PC-3 (cell line): ENCODE measurements around the gene RAPGEF4. TPM values are rescaled to one million over a fixed set of nuclear protein-coding genes. Genes with fewer than 3 reads are reported as not detected.

Experiments used
- ATAC-seq: fragments of 200-7000 bp; cut with Tn5 transposase; 2 replicates; pipeline ENCODE4 v1.9.1; 2020; ENCODE audit warnings: mild to moderate bottlenecking, moderate library complexity
- BruUV-seq: library from RNA; stranded (reverse); fragments of 400-500 nt; replicated peaks from 2 replicates; lab custom pipeline; 2021; lab: Mats Ljungman, UMichigan
- CTCF ChIA-PET: fragments of 300-600 bp; sonication (Branson Sonifier 250); formaldehyde crosslinking; loops from one replicate; lab custom pipeline; 2022; ENCODE audit warnings: antibody characterized with exemption; lab: Charles Lee
- POLR2A ChIA-PET: fragments of 300-600 bp; sonication (Branson Sonifier 250); formaldehyde crosslinking; loops from one replicate; lab custom pipeline; 2022; ENCODE audit warnings: antibody characterized with exemption; ENCODE audit not compliant: unreplicated experiment; lab: Charles Lee
- DNase-seq: peaks from one replicate; pipeline ENCODE4 v3.0.0-alpha.2; 2015
- H2AFZ ChIP-seq: fragments of 300-600 bp; sonication (generic); 2 replicates; pipeline ENCODE4 v1.6.0; 2016; ENCODE audit warnings: antibody characterized with exemption, low read length
- H3F3A ChIP-seq: fragments of 300-600 bp; sonication (generic); one replicate; pipeline ENCODE4 v1.6.0; 2017; ENCODE audit warnings: antibody characterized with exemption, low read length, control low read depth, mild to moderate bottlenecking; ENCODE audit not compliant: unreplicated experiment
- H3K27ac ChIP-seq: fragments of 300-600 bp; sonication (generic); 2 replicates; pipeline ENCODE4 v1.5.1; 2016; ENCODE audit warnings: mild to moderate bottlenecking, low read length
- H3K27me3 ChIP-seq: fragments of 300-600 bp; sonication (generic); 2 replicates; pipeline ENCODE4 v1.6.1; 2016; ENCODE audit warnings: low read length, mixed read lengths
- H3K36me3 ChIP-seq: fragments of 300-600 bp; sonication (generic); 2 replicates; pipeline ENCODE4 v1.6.1; 2016; ENCODE audit warnings: low read depth, mixed run types, low read length, mixed read lengths
- H3K4me1 ChIP-seq: fragments of 300-600 bp; sonication (generic); 2 replicates; pipeline ENCODE4 v1.5.1; 2016; ENCODE audit warnings: low read length; ENCODE audit not compliant: insufficient read depth
- H3K4me2 ChIP-seq: fragments of 300-600 bp; sonication (generic); 2 replicates; pipeline ENCODE4 v1.6.0; 2016; ENCODE audit warnings: low read length
- H3K4me3 ChIP-seq: fragments of 300-600 bp; sonication (generic); 2 replicates; pipeline ENCODE4 v1.5.1; 2016; ENCODE audit warnings: mild to moderate bottlenecking, low read length, mixed read lengths
- H3K79me2 ChIP-seq: fragments of 300-600 bp; sonication (generic); 2 replicates; pipeline ENCODE4 v1.6.1; 2017; ENCODE audit warnings: low read length, mixed read lengths
- H3K9ac ChIP-seq: fragments of 300-600 bp; sonication (generic); 2 replicates; pipeline ENCODE4 v1.6.0; 2016; ENCODE audit warnings: mild to moderate bottlenecking, low read length
- H3K9me2 ChIP-seq: fragments of 300-600 bp; sonication (generic); replicated peaks from 2 replicates; pipeline ENCODE4 v1.6.1; 2016; ENCODE audit warnings: mixed run types, low read length, mixed read lengths
- H3K9me3 ChIP-seq: fragments of 300-600 bp; sonication (generic); 2 replicates; pipeline ENCODE4 v1.6.1; 2016; ENCODE audit warnings: low read length, mixed read lengths
- H4K20me1 ChIP-seq: fragments of 300-600 bp; sonication (generic); 2 replicates; pipeline ENCODE4 v1.6.1; 2016; ENCODE audit warnings: low read length, mixed read lengths
- EZH2 ChIP-seq: fragments of 300-600 bp; sonication (generic); IDR thresholded peaks from one replicate; pipeline ENCODE4 v1.6.1; 2017; ENCODE audit warnings: antibody characterized with exemption, mild to moderate bottlenecking, low read length; ENCODE audit not compliant: unreplicated experiment
- EZH2phosphoT487 ChIP-seq: fragments of 300-600 bp; sonication (generic); IDR thresholded peaks from 2 replicates; pipeline ENCODE4 v1.6.1; 2018; ENCODE audit warnings: mild to moderate bottlenecking, antibody characterized with exemption, low read length, borderline replicate concordance
- intact Hi-C: fragments of 100-400 bp; cut with micrococcal nuclease; formaldehyde crosslinking; loops from 2 replicates; pipeline ENCODE4 v1.9.0; 2023
- total RNA-seq: library from RNA; depleted of rRNA; stranded (reverse); fragments of >200 nt; gene quantifications from 2 replicates; pipeline ENCODE4 v1.2.3, GENCODE V29; 2014
- TF ChIP-seq, protein P1 (sequence below): fragments of 300-600 bp; sonication (generic); conservative IDR thresholded peaks from 2 replicates; pipeline ENCODE4 v1.5.1; 2017; ENCODE audit warnings: antibody characterized with exemption, low read depth, mild to moderate bottlenecking, low read length

The RAPGEF4 gene
- total RNA-seq, 1 experiment from 2014 or later, result 0.87 TPM

DNA sequence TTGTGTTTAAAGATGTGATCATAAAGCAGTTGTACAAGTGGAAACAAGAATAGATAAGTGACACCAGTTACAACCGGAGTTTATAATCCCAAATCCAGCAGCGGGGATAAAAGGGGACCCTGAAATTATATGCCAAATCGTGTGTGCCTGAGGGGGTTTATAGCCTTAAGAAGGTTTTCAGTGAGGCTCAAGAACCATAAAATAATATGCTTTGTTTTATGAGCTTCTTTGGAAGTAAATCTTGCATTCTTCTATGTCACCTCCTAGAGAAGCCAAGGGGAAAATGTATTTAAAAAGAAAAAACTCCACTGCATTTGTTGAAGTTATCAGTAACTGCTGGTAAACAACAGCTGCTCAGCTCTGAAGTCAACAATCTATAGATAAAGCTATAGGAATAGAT lies 314.2 kb downstream of the RAPGEF4 start:
- no peaks in the 10 kb centered on the region for H3K79me2 ChIP-seq
- H3K4me3 ChIP-seq, result peak overlapping the region; percentile 31; the same call in 1 of the 2 replicates
- no peaks in the 10 kb centered on the region for H4K20me1 ChIP-seq
- ChIA-PET POLR2A (interaction anchor here (0.6 to 0.7 kb wide), 2 partner anchors 9 to 96 kb away, joined by 3 to 4 read pairs; no protein-coding TSS in a partner anchor), CTCF (interaction anchor here (1.0 to 1.2 kb wide), 2 partner anchors 22 to 236 kb away, joined by 3 to 6 read pairs; no protein-coding TSS in a partner anchor)
- no peak for ATAC-seq
- H3K27ac ChIP-seq, result peak overlapping the region; percentile 92
- no peaks in the 10 kb centered on the region for H3K9me2 ChIP-seq
- no peak for DNase-seq
- no TSS peak for BruUV-seq
- H2AFZ ChIP-seq, result no peak overlapping the region
- H3K36me3 ChIP-seq, result no peaks in the 10 kb centered on the region
- no peaks in the 10 kb centered on the region for H3K9me3 ChIP-seq
- H3K27me3 ChIP-seq, result no peaks in the 10 kb centered on the region
- H3K4me2 ChIP-seq, result peak overlapping the region; percentile 78
- peak overlapping the region; percentile 51 for H3K9ac ChIP-seq
- peaks cover 68% of the 10 kb centered on the region for H3K4me1 ChIP-seq
- TF ChIP-seq, protein P1, sequence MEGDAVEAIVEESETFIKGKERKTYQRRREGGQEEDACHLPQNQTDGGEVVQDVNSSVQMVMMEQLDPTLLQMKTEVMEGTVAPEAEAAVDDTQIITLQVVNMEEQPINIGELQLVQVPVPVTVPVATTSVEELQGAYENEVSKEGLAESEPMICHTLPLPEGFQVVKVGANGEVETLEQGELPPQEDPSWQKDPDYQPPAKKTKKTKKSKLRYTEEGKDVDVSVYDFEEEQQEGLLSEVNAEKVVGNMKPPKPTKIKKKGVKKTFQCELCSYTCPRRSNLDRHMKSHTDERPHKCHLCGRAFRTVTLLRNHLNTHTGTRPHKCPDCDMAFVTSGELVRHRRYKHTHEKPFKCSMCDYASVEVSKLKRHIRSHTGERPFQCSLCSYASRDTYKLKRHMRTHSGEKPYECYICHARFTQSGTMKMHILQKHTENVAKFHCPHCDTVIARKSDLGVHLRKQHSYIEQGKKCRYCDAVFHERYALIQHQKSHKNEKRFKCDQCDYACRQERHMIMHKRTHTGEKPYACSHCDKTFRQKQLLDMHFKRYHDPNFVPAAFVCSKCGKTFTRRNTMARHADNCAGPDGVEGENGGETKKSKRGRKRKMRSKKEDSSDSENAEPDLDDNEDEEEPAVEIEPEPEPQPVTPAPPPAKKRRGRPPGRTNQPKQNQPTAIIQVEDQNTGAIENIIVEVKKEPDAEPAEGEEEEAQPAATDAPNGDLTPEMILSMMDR, result no peak
- TF ChIP-seq EZH2, result no peak
- no peak for TF ChIP-seq EZH2phosphoT487
- no peaks in the 10 kb centered on the region for H3F3A ChIP-seq
- intact Hi-C loops, result loop anchor here (1.0 kb wide), 3 partner anchors 30 to 160 kb away; no protein-coding TSS in a partner anchor

DNA sequence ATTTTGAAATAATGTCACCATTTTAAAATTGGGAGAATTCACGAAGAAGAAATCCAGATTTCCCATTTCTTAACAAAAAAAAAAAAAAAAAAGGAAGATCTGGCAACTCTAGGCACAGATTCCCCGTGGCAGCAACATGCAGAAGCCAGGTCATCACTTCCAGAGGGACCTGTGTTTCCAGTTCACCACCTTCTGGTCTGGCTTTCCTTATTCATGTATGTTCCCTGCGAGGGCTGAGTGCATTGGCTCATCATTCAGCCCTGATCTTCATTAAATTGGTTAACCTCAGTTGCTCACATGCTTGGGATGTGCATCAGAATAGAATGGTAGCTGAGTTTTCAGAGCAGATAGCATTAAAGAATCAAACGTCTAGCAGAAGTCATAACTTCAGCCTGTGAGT lies 315.0 kb downstream of the RAPGEF4 start:
- H2AFZ ChIP-seq, result no peak overlapping the region
- no peak overlapping the region for H3K4me3 ChIP-seq
- intact Hi-C loops, result no loop called here
- ChIA-PET CTCF (no interaction called here), POLR2A (no interaction called here)
- H3K9ac ChIP-seq, result no peak overlapping the region; the same call in 1 of the 2 replicates
- H3K9me3 ChIP-seq, result no peaks in the 10 kb centered on the region
- H3K27ac ChIP-seq, result no peak overlapping the region
- H3K27me3 ChIP-seq, result no peaks in the 10 kb centered on the region
- H4K20me1 ChIP-seq, result no peaks in the 10 kb centered on the region
- no peaks in the 10 kb centered on the region for H3K36me3 ChIP-seq
- ATAC-seq (no peak), DNase-seq (peak; percentile 22)
- no peaks in the 10 kb centered on the region for H3F3A ChIP-seq
- H3K4me1 ChIP-seq, result peaks cover 60% of the 10 kb centered on the region
- no peak overlapping the region for H3K4me2 ChIP-seq
- TF ChIP-seq EZH2phosphoT487, result no peak
- no peaks in the 10 kb centered on the region for H3K79me2 ChIP-seq
- H3K9me2 ChIP-seq, result no peaks in the 10 kb centered on the region
- no TSS peak for BruUV-seq

DNA sequence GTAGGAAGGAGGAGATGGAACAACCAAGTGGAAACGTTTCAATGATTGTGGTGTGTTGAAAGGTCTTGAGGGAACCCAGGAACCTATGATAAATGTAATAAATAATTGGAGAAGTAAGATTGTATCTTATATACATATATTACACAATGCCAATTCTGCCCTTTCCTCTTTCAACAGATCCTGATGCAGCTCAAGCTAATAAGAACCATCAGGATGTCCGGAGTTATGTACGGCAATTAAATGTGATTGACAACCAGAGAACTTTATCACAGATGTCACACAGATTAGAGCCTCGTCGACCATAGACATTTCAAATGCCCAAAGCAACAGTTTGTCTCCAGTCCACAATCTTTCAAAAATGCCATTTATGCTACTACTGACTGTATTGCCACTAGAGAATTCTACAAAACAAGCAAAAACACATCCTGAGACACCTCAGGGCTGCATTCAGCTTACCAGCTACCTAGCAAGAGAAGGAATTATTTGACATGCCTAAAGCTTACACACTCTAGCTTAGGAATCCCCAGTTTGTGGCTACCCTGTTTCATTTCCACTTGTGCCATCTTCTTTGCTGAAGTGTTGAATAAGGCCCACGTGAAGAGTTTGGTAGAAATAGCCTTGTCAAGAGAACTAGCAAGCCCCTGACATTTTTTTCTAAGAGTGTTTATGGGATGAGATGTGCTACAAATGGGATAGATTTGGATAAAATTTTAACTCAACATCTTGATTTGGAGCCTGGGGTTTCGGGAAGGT lies 316.0 kb downstream of the RAPGEF4 start:
- Histone ChIP-seq H3K4me2 (no peak overlapping the region), H3K4me3 (no peak overlapping the region), H3K27ac (peak overlapping the region; percentile 23; the same call in 1 of the 2 replicates), H3K4me1 (peaks cover 60% of the 10 kb centered on the region), H3K9ac (no peak overlapping the region), H3K27me3 (no peaks in the 10 kb centered on the region), H3K36me3 (no peaks in the 10 kb centered on the region), H3F3A (no peaks in the 10 kb centered on the region), H3K9me2 (no peaks in the 10 kb centered on the region), H4K20me1 (no peaks in the 10 kb centered on the region), H3K9me3 (no peaks in the 10 kb centered on the region), H2AFZ (no peak overlapping the region), H3K79me2 (no peaks in the 10 kb centered on the region)
- CTCF ChIA-PET, result no interaction called here
- no peak for ATAC-seq
- TF ChIP-seq EZH2phosphoT487 (no peak), EZH2 (no peak)
- TF ChIP-seq, protein P1, result no peak
- DNase-seq, result peak; percentile 44
- no TSS peak for BruUV-seq
- intact Hi-C loops, result no loop called here
- POLR2A ChIA-PET, result no interaction called here
